H9 (cell line): ENCODE results near the gene CHD9. TPM values are rescaled to one million over a fixed set of nuclear protein-coding genes. Genes with fewer than 3 reads are reported as not detected.

Experiments used
- DNase-seq: peaks from one replicate; pipeline ENCODE4 v3.0.0-alpha.2; 2017
- H2AFZ ChIP-seq: one replicate; pipeline ENCODE4 v1.6.1; 2013; ENCODE audit warnings: mild to moderate bottlenecking, low read length, control low read depth, moderate library complexity
- H2AK5ac ChIP-seq: 2 replicates; pipeline ENCODE4 v1.6.1; 2013; ENCODE audit warnings: low read length, control low read depth, mixed read lengths; ENCODE audit not compliant: insufficient read length
- H2BK120ac ChIP-seq: one replicate; pipeline ENCODE4 v1.6.1; 2013; ENCODE audit warnings: low read depth, mild to moderate bottlenecking, low read length, control low read depth, inconsistent platforms; ENCODE audit not compliant: poor library complexity, severe bottlenecking
- H2BK12ac ChIP-seq: 2 replicates; pipeline ENCODE4 v1.6.1; 2013; ENCODE audit warnings: low read length, control low read depth, mixed read lengths, low read depth; ENCODE audit not compliant: insufficient read length
- H2BK15ac ChIP-seq: 2 replicates; pipeline ENCODE4 v1.6.1; 2013; ENCODE audit warnings: low read depth, low read length, control low read depth
- H2BK20ac ChIP-seq: one replicate; pipeline ENCODE4 v1.6.1; 2013; ENCODE audit warnings: low read depth, mild to moderate bottlenecking, low read length, control low read depth, inconsistent platforms; ENCODE audit not compliant: poor library complexity, severe bottlenecking
- H2BK5ac ChIP-seq: 2 replicates; pipeline ENCODE4 v1.6.1; 2013; ENCODE audit warnings: low read length, control low read depth, mixed read lengths; ENCODE audit not compliant: insufficient read length
- H3K14ac ChIP-seq: 2 replicates; pipeline ENCODE4 v1.6.1; 2013; ENCODE audit warnings: low read length, control low read depth; ENCODE audit not compliant: insufficient read depth
- H3K18ac ChIP-seq: 2 replicates; pipeline ENCODE4 v1.6.1; 2013; ENCODE audit warnings: low read depth, mild to moderate bottlenecking, mixed read lengths, low read length, control low read depth; ENCODE audit not compliant: insufficient read length
- H3K23ac ChIP-seq: 2 replicates; pipeline ENCODE4 v1.6.1; 2013; ENCODE audit warnings: low read length, control low read depth, mixed read lengths, low read depth; ENCODE audit not compliant: insufficient read length
- H3K23me2 ChIP-seq: 2 replicates; pipeline ENCODE4 v1.6.1; 2013; ENCODE audit warnings: low read depth, mild to moderate bottlenecking, mixed read lengths, low read length, control low read depth; ENCODE audit not compliant: insufficient read length, poor library complexity, severe bottlenecking
- H3K27ac ChIP-seq: 2 replicates; pipeline ENCODE4 v1.5.1; 2013; ENCODE audit warnings: low read length, control low read depth, mixed read lengths, low read depth; ENCODE audit not compliant: insufficient read length
- H3K27me3 ChIP-seq: 2 replicates; pipeline ENCODE4 v1.6.1; 2013; ENCODE audit warnings: low read length, control low read depth, inconsistent platforms; ENCODE audit not compliant: insufficient read depth
- H3K4ac ChIP-seq: 2 replicates; pipeline ENCODE4 v1.6.1; 2013; ENCODE audit warnings: low read depth, mild to moderate bottlenecking, control low read depth, inconsistent platforms, low read length, moderate library complexity
- H3K4me1 ChIP-seq: 2 replicates; pipeline ENCODE4 v1.6.1; 2013; ENCODE audit warnings: low read length, control low read depth, inconsistent platforms; ENCODE audit not compliant: insufficient read depth
- H3K4me2 ChIP-seq: 2 replicates; pipeline ENCODE4 v1.6.1; 2013; ENCODE audit warnings: low read length, control low read depth, mixed read lengths; ENCODE audit not compliant: insufficient read length, insufficient read depth
- H3K56ac ChIP-seq: 2 replicates; pipeline ENCODE4 v1.6.1; 2013; ENCODE audit warnings: low read depth, mild to moderate bottlenecking, mixed read lengths, low read length, control low read depth; ENCODE audit not compliant: insufficient read length
- H3K79me1 ChIP-seq: 2 replicates; pipeline ENCODE4 v1.6.1; 2013; ENCODE audit warnings: low read depth, mild to moderate bottlenecking, moderate library complexity, low read length, control low read depth, inconsistent platforms; ENCODE audit not compliant: insufficient read depth, poor library complexity, severe bottlenecking
- H3K79me2 ChIP-seq: 2 replicates; pipeline ENCODE4 v1.6.1; 2013; ENCODE audit warnings: low read length, control low read depth, inconsistent platforms; ENCODE audit not compliant: insufficient read depth
- H3K9ac ChIP-seq: 2 replicates; pipeline ENCODE4 v1.6.1; 2013; ENCODE audit warnings: low read length, control low read depth, mixed read lengths; ENCODE audit not compliant: insufficient read length; ENCODE audit errors: extremely low read depth
- H3K9me3 ChIP-seq: one replicate; pipeline ENCODE4 v1.6.1; 2013; ENCODE audit warnings: low read depth, low read length, inconsistent platforms; ENCODE audit not compliant: control insufficient read depth
- H3T11ph ChIP-seq: one replicate; pipeline ENCODE4 v1.6.1; 2013; ENCODE audit warnings: mild to moderate bottlenecking, low read length, control low read depth, inconsistent platforms
- H4K20me1 ChIP-seq: one replicate; pipeline ENCODE4 v1.6.1; 2013; ENCODE audit not compliant: control insufficient read depth, insufficient read length, insufficient read depth
- H4K5ac ChIP-seq: 2 replicates; pipeline ENCODE4 v1.6.1; 2013; ENCODE audit warnings: low read depth, mild to moderate bottlenecking, mixed read lengths, low read length, control low read depth; ENCODE audit not compliant: insufficient read length
- H4K8ac ChIP-seq: replicated peaks from 2 replicates; pipeline ENCODE4 v1.6.1; 2013; ENCODE audit warnings: low read length, control low read depth, mixed read lengths, low read depth; ENCODE audit not compliant: insufficient read length
- H4K91ac ChIP-seq: 2 replicates; pipeline ENCODE4 v1.6.1; 2013; ENCODE audit warnings: low read depth, mild to moderate bottlenecking, moderate library complexity, mixed read lengths, low read length, control low read depth; ENCODE audit not compliant: insufficient read length
- H3K27ac Mint-ChIP-seq, 3 experiments: 2 replicates in 2 of 3; 3 replicates in 1 of 3; pipeline ENCODE4 v1.8.0; 2020 to 2021; ENCODE audit warnings: mixed read lengths in 3 of 3, mild to moderate bottlenecking in 1 of 3, moderate library complexity in 1 of 3
- H3K27me3 Mint-ChIP-seq: 2 replicates; pipeline ENCODE4 v1.8.0; 2021; ENCODE audit warnings: low read depth, mild to moderate bottlenecking, moderate library complexity, mixed read lengths
- H3K36me3 Mint-ChIP-seq, 3 experiments: 2 replicates in 2 of 3; 3 replicates in 1 of 3; pipeline ENCODE4 v1.8.0; 2020 to 2021; ENCODE audit warnings: low read depth in 3 of 3, mixed read lengths in 3 of 3; ENCODE audit not compliant: insufficient read depth in 1 of 3
- H3K4me1 Mint-ChIP-seq, 2 experiments: 2 replicates each; pipeline ENCODE4 v1.8.0; 2020; ENCODE audit warnings: mixed read lengths in 2 of 2
- H3K4me3 Mint-ChIP-seq, 2 experiments: 2 replicates in 1 of 2; 3 replicates in 1 of 2; pipeline ENCODE4 v1.8.0; 2020 to 2021; ENCODE audit warnings: mild to moderate bottlenecking in 2 of 2, mixed read lengths in 2 of 2, moderate library complexity in 1 of 2
- H3K9me3 Mint-ChIP-seq, 2 experiments: 2 replicates in 1 of 2; 3 replicates in 1 of 2; pipeline ENCODE4 v1.8.0; 2020; ENCODE audit warnings: mild to moderate bottlenecking in 2 of 2, mixed read lengths in 2 of 2, moderate library complexity in 1 of 2
- WGBS: extraction: QIAGEN DNeasy Blood & Tissue Kit; methylation state at CpG from one replicate; pipeline ENCODE4 v1.1.7; 2013; ENCODE audit warnings: missing lambda C conversion rate, low lambda C conversion rate, mixed read lengths; ENCODE audit not compliant: insufficient read length; ENCODE audit errors: extremely low coverage; 5-methylcytosine and 5-hydroxymethylcytosine counted together
- total RNA-seq: library from RNA; stranded (reverse); gene quantifications from 2 replicates; pipeline ENCODE4 v1.2.1, GENCODE V29; 2021
- TF ChIP-seq, protein P1 (sequence below): fragments of 200-600 bp; sonication (generic); conservative IDR thresholded peaks from 3 replicates; pipeline ENCODE4 v1.8.0; 2021; ENCODE audit warnings: antibody characterized with exemption, mild to moderate bottlenecking

Gene CHD9
- total RNA-seq, 1 experiment from 2014 or later, result 46.2 TPM

- H2BK5ac ChIP-seq, result no peak overlapping the region
- peak; percentile 91 for DNase-seq
- H3K27ac ChIP-seq, result no peak overlapping the region
- no CpG with 5 or more reads among the region's 11 CpGs for WGBS
- H4K5ac ChIP-seq, result no peak overlapping the region
- no peaks in the 10 kb centered on the region for H3K9me3 ChIP-seq
- H3K9me3 Mint-ChIP-seq, result peaks cover 23% of the 10 kb centered on the region in 2 experiments
- H3K18ac ChIP-seq, result peak overlapping the region; percentile 23
- H3K14ac ChIP-seq, result peak overlapping the region; percentile 72; the same call in 1 of the 2 replicates
- no peaks in the 10 kb centered on the region for H4K20me1 ChIP-seq
- no peak overlapping the region for H4K8ac ChIP-seq
- no peak overlapping the region for H4K91ac ChIP-seq
- H3K4me3 Mint-ChIP-seq, result peak overlapping the region; percentile 76 to 90
- H3K56ac ChIP-seq, result no peak overlapping the region
- peaks cover 21% of the 10 kb centered on the region for H3K23me2 ChIP-seq
- no peak overlapping the region for H2BK15ac ChIP-seq
- no peak overlapping the region for H2BK20ac ChIP-seq
- H3K27me3 Mint-ChIP-seq, result peaks cover 2% of the 10 kb centered on the region
- no peak overlapping the region for H2AFZ ChIP-seq
- no peak overlapping the region for H3T11ph ChIP-seq
- no peak overlapping the region for H3K4ac ChIP-seq
- H3K27me3 ChIP-seq, result no peaks in the 10 kb centered on the region
- H3K36me3 Mint-ChIP-seq, result peaks cover 20 to 22% (median 21%) of the 10 kb centered on the region in 3 experiments
- peaks cover 61 to 66% of the 10 kb centered on the region in 2 experiments for H3K4me1 Mint-ChIP-seq
- H3K27ac Mint-ChIP-seq, result peak overlapping the region; percentile 95 to 99 (median 98)
- no peak overlapping the region for H2BK12ac ChIP-seq
- TF ChIP-seq, protein P1, sequence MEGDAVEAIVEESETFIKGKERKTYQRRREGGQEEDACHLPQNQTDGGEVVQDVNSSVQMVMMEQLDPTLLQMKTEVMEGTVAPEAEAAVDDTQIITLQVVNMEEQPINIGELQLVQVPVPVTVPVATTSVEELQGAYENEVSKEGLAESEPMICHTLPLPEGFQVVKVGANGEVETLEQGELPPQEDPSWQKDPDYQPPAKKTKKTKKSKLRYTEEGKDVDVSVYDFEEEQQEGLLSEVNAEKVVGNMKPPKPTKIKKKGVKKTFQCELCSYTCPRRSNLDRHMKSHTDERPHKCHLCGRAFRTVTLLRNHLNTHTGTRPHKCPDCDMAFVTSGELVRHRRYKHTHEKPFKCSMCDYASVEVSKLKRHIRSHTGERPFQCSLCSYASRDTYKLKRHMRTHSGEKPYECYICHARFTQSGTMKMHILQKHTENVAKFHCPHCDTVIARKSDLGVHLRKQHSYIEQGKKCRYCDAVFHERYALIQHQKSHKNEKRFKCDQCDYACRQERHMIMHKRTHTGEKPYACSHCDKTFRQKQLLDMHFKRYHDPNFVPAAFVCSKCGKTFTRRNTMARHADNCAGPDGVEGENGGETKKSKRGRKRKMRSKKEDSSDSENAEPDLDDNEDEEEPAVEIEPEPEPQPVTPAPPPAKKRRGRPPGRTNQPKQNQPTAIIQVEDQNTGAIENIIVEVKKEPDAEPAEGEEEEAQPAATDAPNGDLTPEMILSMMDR, result no peak
- no peak overlapping the region for H3K23ac ChIP-seq
- H3K4me1 ChIP-seq, result peaks cover 11% of the 10 kb centered on the region
- no peak overlapping the region for H3K9ac ChIP-seq
- H2AK5ac ChIP-seq, result no peak overlapping the region
- H3K79me1 ChIP-seq, result no peaks in the 10 kb centered on the region
- no peaks in the 10 kb centered on the region for H3K79me2 ChIP-seq
- H3K4me2 ChIP-seq, result peak overlapping the region; percentile 44
- H2BK120ac ChIP-seq, result no peak overlapping the region
Measured at GRCh38 chr16:53043986-53044601, 10.7 kb upstream of the CHD9 start.
